ENCODE results near the gene PRSS33.

DNA sequence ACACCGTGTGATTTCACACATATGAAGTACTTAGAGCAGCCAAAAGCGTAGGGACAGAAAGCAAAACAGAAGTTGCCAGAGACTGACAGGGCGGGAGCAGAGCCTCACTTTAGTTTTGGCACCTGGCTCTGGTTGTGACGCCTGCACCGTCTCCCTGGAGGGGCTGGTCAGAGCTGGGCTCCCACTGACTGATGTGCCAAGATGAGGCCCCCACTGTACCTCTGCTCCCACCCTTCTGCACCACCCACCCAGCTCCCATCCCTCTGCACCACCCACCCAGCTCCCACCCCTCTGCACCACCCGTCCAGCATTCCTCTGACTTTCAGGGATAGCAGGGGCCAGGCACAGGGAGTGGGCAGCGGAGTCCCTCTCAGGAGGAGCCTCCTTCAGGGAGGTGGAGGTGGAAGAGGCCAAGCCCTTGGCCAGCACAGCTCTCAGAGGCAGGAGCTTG is 26.4 kb upstream of the PRSS33 start:
- TF ChIP-seq, protein P1, sequence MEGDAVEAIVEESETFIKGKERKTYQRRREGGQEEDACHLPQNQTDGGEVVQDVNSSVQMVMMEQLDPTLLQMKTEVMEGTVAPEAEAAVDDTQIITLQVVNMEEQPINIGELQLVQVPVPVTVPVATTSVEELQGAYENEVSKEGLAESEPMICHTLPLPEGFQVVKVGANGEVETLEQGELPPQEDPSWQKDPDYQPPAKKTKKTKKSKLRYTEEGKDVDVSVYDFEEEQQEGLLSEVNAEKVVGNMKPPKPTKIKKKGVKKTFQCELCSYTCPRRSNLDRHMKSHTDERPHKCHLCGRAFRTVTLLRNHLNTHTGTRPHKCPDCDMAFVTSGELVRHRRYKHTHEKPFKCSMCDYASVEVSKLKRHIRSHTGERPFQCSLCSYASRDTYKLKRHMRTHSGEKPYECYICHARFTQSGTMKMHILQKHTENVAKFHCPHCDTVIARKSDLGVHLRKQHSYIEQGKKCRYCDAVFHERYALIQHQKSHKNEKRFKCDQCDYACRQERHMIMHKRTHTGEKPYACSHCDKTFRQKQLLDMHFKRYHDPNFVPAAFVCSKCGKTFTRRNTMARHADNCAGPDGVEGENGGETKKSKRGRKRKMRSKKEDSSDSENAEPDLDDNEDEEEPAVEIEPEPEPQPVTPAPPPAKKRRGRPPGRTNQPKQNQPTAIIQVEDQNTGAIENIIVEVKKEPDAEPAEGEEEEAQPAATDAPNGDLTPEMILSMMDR (IDR thresholded peaks at IDR 0.05; ENCODE audit: low read depth, low read length, poor library complexity, severe bottlenecking): no peak
- no peak for TF ChIP-seq EZH2phosphoT487 (IDR thresholded peaks at IDR 0.05; ENCODE audit: borderline replicate concordance, low read length)

Measured in DOHH2 (cell line).